LNCaP clone FGC (cell line): ENCODE results near the gene RHCG.

Experiments
- DNase-seq: peaks from one replicate; pipeline ENCODE4 v3.0.0-alpha.2; 2011; ENCODE audit warnings: low read depth
- H3K4me3 ChIP-seq: 2 replicates; pipeline ENCODE4 v1.5.1; 2011; ENCODE audit warnings: mild to moderate bottlenecking, low read depth, low read length, control low read depth
- TF ChIP-seq, protein P1 (sequence below): IDR thresholded peaks from 2 replicates; pipeline ENCODE4 v1.5.1; 2012; ENCODE audit warnings: mild to moderate bottlenecking; ENCODE audit not compliant: control insufficient read depth, insufficient read depth; ENCODE audit errors: extremely low read depth

The RHCG gene

DNA sequence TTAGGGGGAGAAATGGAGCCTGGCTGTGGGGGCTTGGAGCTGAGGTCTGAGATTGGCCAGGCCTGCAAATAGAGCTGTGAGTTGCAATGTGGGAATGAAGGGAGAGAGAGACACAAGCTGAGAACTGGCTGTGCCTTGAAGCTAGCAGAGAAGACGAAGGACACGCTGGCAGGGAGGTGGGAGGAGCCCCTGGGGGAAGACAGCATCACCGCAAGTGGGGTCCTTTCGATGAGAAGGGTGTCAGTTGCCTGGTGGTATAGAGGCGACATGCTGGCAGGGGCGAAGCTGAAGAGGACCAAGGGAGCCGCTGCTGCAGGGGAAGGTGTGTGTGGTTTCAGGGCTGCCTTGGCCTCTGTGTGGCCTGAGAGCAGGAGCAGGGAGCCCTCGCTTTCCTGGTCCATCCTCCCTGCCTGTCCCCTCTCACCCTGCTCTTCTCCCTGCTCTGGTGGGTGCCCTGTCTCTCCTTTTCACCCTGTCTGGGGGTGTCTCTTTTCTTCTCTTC lies 5.5 kb downstream of the RHCG start:
- TF ChIP-seq, protein P1, sequence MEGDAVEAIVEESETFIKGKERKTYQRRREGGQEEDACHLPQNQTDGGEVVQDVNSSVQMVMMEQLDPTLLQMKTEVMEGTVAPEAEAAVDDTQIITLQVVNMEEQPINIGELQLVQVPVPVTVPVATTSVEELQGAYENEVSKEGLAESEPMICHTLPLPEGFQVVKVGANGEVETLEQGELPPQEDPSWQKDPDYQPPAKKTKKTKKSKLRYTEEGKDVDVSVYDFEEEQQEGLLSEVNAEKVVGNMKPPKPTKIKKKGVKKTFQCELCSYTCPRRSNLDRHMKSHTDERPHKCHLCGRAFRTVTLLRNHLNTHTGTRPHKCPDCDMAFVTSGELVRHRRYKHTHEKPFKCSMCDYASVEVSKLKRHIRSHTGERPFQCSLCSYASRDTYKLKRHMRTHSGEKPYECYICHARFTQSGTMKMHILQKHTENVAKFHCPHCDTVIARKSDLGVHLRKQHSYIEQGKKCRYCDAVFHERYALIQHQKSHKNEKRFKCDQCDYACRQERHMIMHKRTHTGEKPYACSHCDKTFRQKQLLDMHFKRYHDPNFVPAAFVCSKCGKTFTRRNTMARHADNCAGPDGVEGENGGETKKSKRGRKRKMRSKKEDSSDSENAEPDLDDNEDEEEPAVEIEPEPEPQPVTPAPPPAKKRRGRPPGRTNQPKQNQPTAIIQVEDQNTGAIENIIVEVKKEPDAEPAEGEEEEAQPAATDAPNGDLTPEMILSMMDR, result no peak
- no peak for DNase-seq
- H3K4me3 ChIP-seq, result no peak overlapping the region

DNA sequence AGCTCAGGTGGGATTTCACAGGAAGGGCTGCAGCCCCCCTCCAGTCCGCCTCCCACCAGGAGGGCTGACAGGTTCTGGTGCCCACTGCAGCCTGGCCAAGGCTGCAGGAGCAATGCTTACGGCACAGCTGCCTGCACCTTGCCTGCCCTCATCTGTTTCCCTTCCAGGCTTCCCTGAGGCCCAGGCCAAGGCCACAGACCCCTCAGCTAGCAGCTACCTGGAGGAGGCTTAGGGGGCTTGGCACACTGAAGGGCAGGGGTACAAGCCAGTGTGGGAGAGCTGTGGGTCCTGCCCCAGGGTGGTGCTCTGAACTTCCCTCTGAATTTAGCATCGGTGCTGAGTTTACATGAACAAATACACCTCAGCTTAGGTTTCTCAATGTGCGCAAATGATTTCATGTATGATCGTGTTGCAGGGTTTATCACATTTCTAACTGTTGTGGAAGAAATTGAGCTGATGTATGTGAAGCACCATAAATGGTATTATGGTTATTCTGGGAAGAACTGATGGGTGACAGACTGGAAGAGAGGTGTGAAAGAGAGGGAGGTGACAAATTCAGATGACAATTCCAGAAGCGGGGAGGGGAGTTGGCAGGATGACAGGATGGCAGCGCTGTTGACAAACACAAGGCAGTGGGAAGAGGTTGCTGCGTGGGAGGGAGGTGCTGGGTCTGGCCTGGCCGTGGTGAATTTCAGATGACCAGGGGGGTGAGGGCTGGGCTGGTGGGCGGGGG lies 6.1 kb downstream of the RHCG start:
- TF ChIP-seq, protein P1, result no peak
- H3K4me3 ChIP-seq, result no peak overlapping the region
- DNase-seq, result no peak

DNA sequence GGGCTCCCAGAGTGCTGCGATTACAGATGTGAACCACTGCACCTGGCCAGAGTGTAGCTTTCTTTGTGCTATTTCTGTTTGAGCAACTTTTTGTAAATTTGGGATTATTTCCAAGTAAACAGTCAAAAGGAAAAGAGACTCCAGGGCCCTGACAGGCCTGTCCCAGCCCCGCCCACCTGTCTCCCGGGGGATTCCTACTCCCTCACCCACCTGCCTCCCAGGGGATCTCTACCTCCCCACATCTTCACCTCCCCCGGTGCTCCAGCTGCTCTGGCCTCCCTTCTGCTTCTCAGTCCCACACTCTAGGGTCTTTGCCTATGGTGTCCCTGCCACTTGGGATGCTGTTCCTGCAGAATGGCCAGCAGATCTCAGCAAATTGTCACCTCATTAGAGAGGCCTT lies 7.0 kb downstream of the RHCG start:
- no peak overlapping the region for H3K4me3 ChIP-seq
- TF ChIP-seq, protein P1, result no peak
- DNase-seq, result no peak

DNA sequence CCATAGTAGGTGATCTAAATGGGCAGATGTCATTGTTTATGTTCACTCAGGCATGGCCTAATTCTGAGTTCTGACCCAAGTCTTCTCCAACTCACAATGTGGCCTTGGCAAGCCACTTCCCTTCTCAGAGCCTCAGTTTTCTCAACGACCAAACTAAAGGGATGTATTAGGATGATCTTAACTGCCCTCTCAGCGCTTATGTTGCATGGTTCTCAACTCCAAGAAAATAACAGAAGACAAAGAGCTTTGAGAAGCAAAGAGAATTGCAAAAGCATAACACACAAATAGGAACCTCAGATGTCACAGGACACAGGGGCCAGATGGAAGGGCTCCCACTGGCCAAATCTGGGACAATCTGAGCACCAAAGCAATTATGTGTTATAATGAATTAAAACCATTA lies 8.6 kb downstream of the RHCG start:
- no peak for DNase-seq
- TF ChIP-seq, protein P1, result no peak
- no peak overlapping the region for H3K4me3 ChIP-seq

DNA sequence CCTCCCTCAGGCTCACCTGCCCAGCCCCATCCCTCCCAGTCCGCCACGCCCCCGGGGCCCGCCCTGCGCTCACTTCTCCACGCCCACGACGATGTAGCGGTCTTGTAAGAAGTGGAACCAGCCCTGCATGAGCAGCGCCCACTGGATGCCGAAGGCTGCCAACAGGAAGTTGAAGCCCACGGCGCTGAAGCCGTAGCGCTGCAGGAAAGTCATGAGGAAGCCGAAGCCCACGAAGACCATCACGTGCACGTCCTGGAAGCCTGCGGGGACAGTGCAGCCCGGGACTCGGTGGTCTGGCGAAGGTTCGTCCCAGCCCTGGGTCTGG lies 9.7 kb downstream of the RHCG start:
- TF ChIP-seq, protein P1, result no peak
- no peak overlapping the region for H3K4me3 ChIP-seq
- no peak for DNase-seq

DNA sequence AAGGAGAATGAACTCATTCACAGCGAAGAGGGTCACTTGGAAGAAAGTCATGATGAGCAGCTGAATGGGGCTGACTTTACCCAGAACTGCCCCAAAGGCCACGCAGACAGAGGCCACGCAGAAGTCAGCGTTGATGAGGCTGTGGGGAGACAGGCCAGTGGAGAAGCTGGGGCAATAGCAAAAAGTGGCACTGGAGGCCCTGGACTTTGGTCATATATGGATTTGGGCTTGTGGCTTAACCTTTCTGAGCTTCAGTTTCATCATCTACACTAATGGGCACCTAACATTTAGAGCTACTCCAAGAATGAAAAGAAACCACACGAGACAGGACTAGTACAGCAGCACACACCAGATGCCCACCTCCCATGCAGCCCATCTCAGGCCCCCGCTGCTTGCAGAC lies 13.3 kb downstream of the RHCG start:
- TF ChIP-seq, protein P1, result no peak
- no peak for DNase-seq
- H3K4me3 ChIP-seq, result no peak overlapping the region

DNA sequence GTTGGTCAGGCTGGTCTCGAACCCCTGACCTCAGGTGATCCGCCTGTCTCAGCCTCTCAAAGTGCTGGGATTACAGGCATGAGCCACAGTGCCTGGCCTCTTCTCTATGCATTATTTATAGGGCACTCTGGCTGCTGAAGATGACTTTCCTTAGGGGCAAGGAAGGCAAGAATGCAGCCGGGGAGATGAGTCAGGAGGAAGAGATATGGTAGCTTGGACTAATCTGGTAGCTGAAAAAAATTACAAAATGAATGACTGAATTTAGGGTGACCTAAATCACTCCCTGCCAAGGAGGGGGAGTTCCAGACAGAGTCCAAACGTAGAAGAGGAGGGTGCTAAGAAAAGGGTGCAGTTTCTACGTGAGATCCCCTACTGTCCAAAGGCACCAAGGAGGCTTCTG lies 14.2 kb downstream of the RHCG start:
- DNase-seq, result no peak
- no peak overlapping the region for H3K4me3 ChIP-seq
- TF ChIP-seq, protein P1, result no peak
